ENCODE results near the gene UQCR10.

UQCR10 gene

GRCh38 chr22:29769723-29770321 is 2.7 kb downstream of the UQCR10 start:
- Histone ChIP-seq H3K4me2 (ENCODE audit: low read length) (no peak overlapping the region), H3K4me1 (ENCODE audit: control insufficient read depth, low read length) (peaks cover 21% of the 10 kb centered on the region), H3F3A (ENCODE audit: control insufficient read depth, insufficient read depth) (no peaks in the 10 kb centered on the region), H3K9me2 (replicated peaks; ENCODE audit: control insufficient read depth, low read length) (no peaks in the 10 kb centered on the region), H3K27ac (ENCODE audit: low read depth, low read length) (no peak overlapping the region), H3K27me3 (ENCODE audit: control insufficient read depth, low read length) (no peaks in the 10 kb centered on the region), H4K20me1 (ENCODE audit: control insufficient read depth, insufficient read depth, low read depth, low read length) (no peaks in the 10 kb centered on the region; the same call in 1 of the 2 replicates), H3K36me3 (ENCODE audit: control insufficient read depth, low read length) (peaks cover 35% of the 10 kb centered on the region), H3K9me3 (ENCODE audit: control insufficient read depth, insufficient read depth, low read length) (no peaks in the 10 kb centered on the region), H3K4me3 (ENCODE audit: low read length) (no peak overlapping the region), H3K79me2 (ENCODE audit: control insufficient read depth, low read length) (peaks cover 44% of the 10 kb centered on the region)
- no peak for TF ChIP-seq CTCF (IDR thresholded peaks at IDR 0.05; ENCODE audit: low read depth, low read length, poor library complexity, severe bottlenecking)
- no peak for TF ChIP-seq EZH2phosphoT487 (IDR thresholded peaks at IDR 0.05; ENCODE audit: borderline replicate concordance, low read length)

- Histone ChIP-seq H3K36me3 (ENCODE audit: control insufficient read depth, low read length) (peaks cover 35% of the 10 kb centered on the region), H3F3A (ENCODE audit: control insufficient read depth, insufficient read depth) (no peaks in the 10 kb centered on the region), H3K9me2 (replicated peaks; ENCODE audit: control insufficient read depth, low read length) (no peaks in the 10 kb centered on the region), H3K9me3 (ENCODE audit: control insufficient read depth, insufficient read depth, low read length) (no peaks in the 10 kb centered on the region), H3K79me2 (ENCODE audit: control insufficient read depth, low read length) (peaks cover 25% of the 10 kb centered on the region), H4K20me1 (ENCODE audit: control insufficient read depth, insufficient read depth, low read depth, low read length) (no peaks in the 10 kb centered on the region; the same call in 1 of the 2 replicates), H3K4me3 (ENCODE audit: low read length) (no peak overlapping the region), H3K4me2 (ENCODE audit: low read length) (no peak overlapping the region), H3K27ac (ENCODE audit: low read depth, low read length) (no peak overlapping the region), H3K27me3 (ENCODE audit: control insufficient read depth, low read length) (no peaks in the 10 kb centered on the region), H3K4me1 (ENCODE audit: control insufficient read depth, low read length) (peaks cover 11% of the 10 kb centered on the region)
- TF ChIP-seq EZH2phosphoT487 (IDR thresholded peaks at IDR 0.05; ENCODE audit: borderline replicate concordance, low read length) = no peak
- peak; percentile 55 for TF ChIP-seq CTCF (IDR thresholded peaks at IDR 0.05; ENCODE audit: low read depth, low read length, poor library complexity, severe bottlenecking)
Measured at GRCh38 chr22:29772170-29772641, 5.0 kb downstream of the UQCR10 start.

- Histone ChIP-seq H3K4me2 (ENCODE audit: low read length) (no peak overlapping the region), H3K27me3 (ENCODE audit: control insufficient read depth, low read length) (no peaks in the 10 kb centered on the region), H3K36me3 (ENCODE audit: control insufficient read depth, low read length) (peaks cover 26% of the 10 kb centered on the region), H3K9me2 (replicated peaks; ENCODE audit: control insufficient read depth, low read length) (no peaks in the 10 kb centered on the region), H3K9me3 (ENCODE audit: control insufficient read depth, insufficient read depth, low read length) (no peaks in the 10 kb centered on the region), H3K4me3 (ENCODE audit: low read length) (no peak overlapping the region), H3K27ac (ENCODE audit: low read depth, low read length) (no peak overlapping the region), H3F3A (ENCODE audit: control insufficient read depth, insufficient read depth) (no peaks in the 10 kb centered on the region), H3K79me2 (ENCODE audit: control insufficient read depth, low read length) (peaks cover 15% of the 10 kb centered on the region), H4K20me1 (ENCODE audit: control insufficient read depth, insufficient read depth, low read depth, low read length) (no peaks in the 10 kb centered on the region), H3K4me1 (ENCODE audit: control insufficient read depth, low read length) (peaks cover 7% of the 10 kb centered on the region)
- TF ChIP-seq CTCF (IDR thresholded peaks at IDR 0.05; ENCODE audit: low read depth, low read length, poor library complexity, severe bottlenecking) (no peak), EZH2phosphoT487 (IDR thresholded peaks at IDR 0.05; ENCODE audit: borderline replicate concordance, low read length) (no peak)
Measured at GRCh38 chr22:29773233-29773632, 6.1 kb downstream of the UQCR10 start.
